Mesendoderm (in vitro differentiated cells): ENCODE measurements around the gene SQOR.

Experiments
- DNase-seq: peaks from one replicate; pipeline ENCODE4 v3.0.0; 2013
- H2AK5ac ChIP-seq: 2 replicates; pipeline ENCODE4 v1.6.1; 2013; ENCODE audit warnings: low read length, inconsistent platforms
- H2BK120ac ChIP-seq: 2 replicates; pipeline ENCODE4 v1.6.1; 2013; ENCODE audit warnings: low read depth, mild to moderate bottlenecking, low read length, moderate library complexity, mixed read lengths
- H2BK15ac ChIP-seq: replicated peaks from 2 replicates; pipeline ENCODE4 v1.6.1; 2013; ENCODE audit warnings: low read depth, mild to moderate bottlenecking, moderate library complexity
- H2BK5ac ChIP-seq: 2 replicates; pipeline ENCODE4 v1.6.1; 2013; ENCODE audit warnings: low read length, inconsistent platforms
- H3K18ac ChIP-seq: 2 replicates; pipeline ENCODE4 v1.6.1; 2013; ENCODE audit warnings: mild to moderate bottlenecking, low read length, mixed read lengths
- H3K23ac ChIP-seq: one replicate; pipeline ENCODE4 v1.6.1; 2013; ENCODE audit warnings: low read length
- H3K27ac ChIP-seq: 2 replicates; pipeline ENCODE4 v1.5.1; 2013; ENCODE audit warnings: low read depth, mild to moderate bottlenecking, inconsistent platforms, low read length, moderate library complexity
- H3K27me3 ChIP-seq: 2 replicates; pipeline ENCODE4 v1.6.1; 2013; ENCODE audit warnings: low read length, control low read depth, mild to moderate bottlenecking, inconsistent platforms; ENCODE audit not compliant: insufficient read depth, poor library complexity
- H3K36me3 ChIP-seq: 2 replicates; pipeline ENCODE4 v1.6.1; 2013; ENCODE audit warnings: low read length, inconsistent platforms; ENCODE audit not compliant: control insufficient read depth, insufficient read depth
- H3K4ac ChIP-seq: one replicate; pipeline ENCODE4 v1.6.1; 2013; ENCODE audit warnings: low read depth, mild to moderate bottlenecking, low read length, moderate library complexity
- H3K4me1 ChIP-seq: 2 replicates; pipeline ENCODE4 v1.6.1; 2013; ENCODE audit warnings: low read depth, low read length, inconsistent platforms; ENCODE audit not compliant: control insufficient read depth
- H3K4me2 ChIP-seq: 2 replicates; pipeline ENCODE4 v1.6.1; 2013; ENCODE audit warnings: low read length
- H3K4me3 ChIP-seq: 2 replicates; pipeline ENCODE4 v1.5.1; 2013; ENCODE audit warnings: mild to moderate bottlenecking, low read length
- H3K56ac ChIP-seq: one replicate; pipeline ENCODE4 v1.6.1; 2013; ENCODE audit warnings: low read length
- H3K79me1 ChIP-seq: 2 replicates; pipeline ENCODE4 v1.6.1; 2013; ENCODE audit warnings: low read length, inconsistent platforms
- H3K79me2 ChIP-seq: 2 replicates; pipeline ENCODE4 v1.6.1; 2013; ENCODE audit warnings: mild to moderate bottlenecking, low read length; ENCODE audit not compliant: control insufficient read depth, insufficient read depth
- H3K9ac ChIP-seq: 2 replicates; pipeline ENCODE4 v1.6.1; 2013; ENCODE audit warnings: low read length, inconsistent platforms
- H4K5ac ChIP-seq: one replicate; pipeline ENCODE4 v1.6.1; 2013; ENCODE audit warnings: low read length
- H4K8ac ChIP-seq: one replicate; pipeline ENCODE4 v1.6.1; 2013; ENCODE audit warnings: low read depth, mild to moderate bottlenecking, control low read depth, low read length, moderate library complexity
- WGBS: extraction: QIAGEN DNeasy Blood & Tissue Kit; methylation state at CpG from one replicate; pipeline ENCODE4 v1.1.7; 2013; ENCODE audit warnings: low lambda C conversion rate, missing lambda C conversion rate; ENCODE audit not compliant: insufficient coverage; ENCODE audit errors: extremely low coverage; 5-methylcytosine and 5-hydroxymethylcytosine counted together

Gene SQOR

DNA sequence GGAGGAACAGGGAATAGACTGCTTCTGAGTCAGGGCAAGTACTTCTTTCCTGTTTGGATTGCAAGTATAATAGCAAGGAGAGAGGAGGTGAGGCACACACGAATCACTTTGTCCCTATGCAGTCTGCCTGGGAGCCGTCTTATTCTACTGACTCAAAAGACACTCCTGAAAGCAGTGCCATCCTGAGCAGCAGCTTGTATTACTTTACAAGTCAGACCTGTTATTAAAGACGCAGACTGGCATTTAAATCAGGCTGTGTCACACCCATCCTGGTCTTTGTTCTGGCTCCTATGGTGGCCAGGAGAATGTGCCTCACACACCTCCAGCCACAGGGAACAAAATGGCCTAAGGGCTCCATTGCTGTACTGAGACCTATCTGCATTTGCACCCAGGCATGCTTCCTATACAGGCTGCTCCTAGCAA, 17.9 kb upstream of the SQOR start:
- no peaks in the 10 kb centered on the region for H3K4me1 ChIP-seq
- H3K27me3 ChIP-seq = no peaks in the 10 kb centered on the region
- DNase-seq = peak; percentile 30
- H3K18ac ChIP-seq = no peak overlapping the region
- no peak overlapping the region for H2BK120ac ChIP-seq
- H4K8ac ChIP-seq = no peak overlapping the region
- H3K36me3 ChIP-seq = no peaks in the 10 kb centered on the region
- H4K5ac ChIP-seq = no peak overlapping the region
- H3K4ac ChIP-seq = no peak overlapping the region
- no peak overlapping the region for H3K27ac ChIP-seq
- no peaks in the 10 kb centered on the region for H3K79me2 ChIP-seq
- no peak overlapping the region for H2BK5ac ChIP-seq
- no peak overlapping the region for H2BK15ac ChIP-seq
- no peak overlapping the region for H3K9ac ChIP-seq
- H3K56ac ChIP-seq = no peak overlapping the region
- H3K79me1 ChIP-seq = no peaks in the 10 kb centered on the region
- H2AK5ac ChIP-seq = no peak overlapping the region
- WGBS = no CpG with 5 or more reads among the region's 3 CpGs
- no peak overlapping the region for H3K4me2 ChIP-seq
- H3K4me3 ChIP-seq = no peak overlapping the region
- no peak overlapping the region for H3K23ac ChIP-seq

DNA sequence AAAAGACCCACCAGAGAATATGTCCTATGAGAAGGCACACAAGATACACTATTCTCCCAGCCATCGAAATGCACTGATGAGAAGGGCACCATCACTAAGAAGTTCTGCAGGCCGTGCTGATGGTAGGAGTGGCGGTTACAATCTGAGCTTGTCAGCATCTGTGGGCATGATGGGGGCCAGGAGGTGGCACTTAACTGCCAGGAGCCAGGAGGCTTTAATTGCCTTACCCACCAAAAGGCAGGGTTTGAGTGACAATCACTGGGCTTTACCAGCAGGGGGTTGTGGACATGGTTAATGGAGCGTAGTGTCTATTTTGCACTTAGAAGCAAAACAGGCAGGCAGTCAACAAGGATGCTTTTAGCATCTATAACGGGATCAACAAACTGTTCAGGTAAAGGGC, 16.0 kb upstream of the SQOR start:
- no peaks in the 10 kb centered on the region for H3K27me3 ChIP-seq
- no peak overlapping the region for H3K4me3 ChIP-seq
- no CpG with 5 or more reads among the region's 5 CpGs for WGBS
- H3K9ac ChIP-seq = no peak overlapping the region
- no peak overlapping the region for H2BK5ac ChIP-seq
- H3K23ac ChIP-seq = no peak overlapping the region
- no peak overlapping the region for H4K8ac ChIP-seq
- no peak overlapping the region for H2BK15ac ChIP-seq
- no peaks in the 10 kb centered on the region for H3K79me1 ChIP-seq
- DNase-seq = no peak
- H4K5ac ChIP-seq = no peak overlapping the region
- H2BK120ac ChIP-seq = no peak overlapping the region
- H3K4ac ChIP-seq = no peak overlapping the region
- no peak overlapping the region for H2AK5ac ChIP-seq
- H3K4me2 ChIP-seq = no peak overlapping the region
- no peaks in the 10 kb centered on the region for H3K4me1 ChIP-seq
- no peaks in the 10 kb centered on the region for H3K79me2 ChIP-seq
- no peak overlapping the region for H3K18ac ChIP-seq
- H3K56ac ChIP-seq = no peak overlapping the region
- no peak overlapping the region for H3K27ac ChIP-seq
- H3K36me3 ChIP-seq = no peaks in the 10 kb centered on the region

DNA sequence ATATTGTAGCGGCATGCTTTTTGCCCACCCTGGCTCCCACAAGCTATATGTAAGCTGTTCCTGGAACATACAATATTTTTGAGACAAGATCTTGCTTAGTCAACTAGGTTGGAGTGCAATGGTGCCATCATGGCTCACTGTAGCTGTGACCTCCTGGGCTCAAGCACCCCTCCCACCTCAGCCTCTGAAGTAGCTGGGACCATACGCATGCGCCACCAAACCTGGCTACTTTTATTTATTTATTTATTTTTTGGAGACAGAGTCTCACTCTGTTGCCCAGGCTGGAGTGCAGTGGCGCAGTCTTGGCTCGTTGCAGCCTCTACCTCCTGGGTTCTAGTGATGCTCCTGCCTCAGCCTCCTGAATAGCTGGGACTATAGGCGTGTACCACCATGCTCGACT, 6.7 kb upstream of the SQOR start:
- H3K36me3 ChIP-seq = no peaks in the 10 kb centered on the region
- H2AK5ac ChIP-seq = no peak overlapping the region

DNA sequence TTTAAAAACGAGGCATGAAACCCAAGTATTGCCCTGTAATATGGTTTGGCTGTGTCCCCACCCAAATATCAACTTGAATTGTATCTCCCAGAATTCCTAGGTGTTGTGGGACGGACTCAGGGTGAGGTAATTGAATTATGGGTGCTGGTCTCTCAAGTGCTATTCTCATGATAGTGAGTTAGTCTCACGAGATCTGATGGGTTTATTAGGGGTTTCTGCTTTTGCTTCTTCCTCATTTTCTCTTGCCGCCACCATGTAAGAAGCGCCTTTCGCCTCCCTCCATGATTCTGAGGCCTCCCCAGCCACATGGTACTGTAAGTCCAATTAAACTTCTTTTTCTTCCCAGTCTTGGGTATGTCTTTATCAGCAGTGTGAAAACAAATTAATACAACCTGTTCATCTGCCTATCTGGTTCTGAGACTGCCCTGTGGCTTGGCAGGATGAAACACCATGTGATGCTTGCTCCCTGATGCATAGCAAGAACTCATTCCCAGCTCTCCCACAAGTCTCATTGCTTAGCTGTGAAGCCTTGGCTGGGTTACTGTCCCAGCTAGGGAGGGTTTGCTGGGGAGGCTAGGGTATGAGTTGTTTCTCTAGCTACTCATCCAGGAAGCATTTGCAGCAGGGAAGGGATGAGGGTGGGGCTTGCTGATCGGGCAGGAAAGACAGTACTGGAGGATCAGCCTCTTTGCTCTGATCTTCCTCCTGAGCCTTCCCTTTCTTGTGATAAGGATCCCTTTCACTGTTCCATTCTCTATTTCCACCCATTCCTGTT, 3.7 kb upstream of the SQOR start:
- DNase-seq = peak; percentile 22
- WGBS = no CpG with 5 or more reads among the region's 7 CpGs

More for the DNA sequence above, 6.7 kb upstream of the SQOR start:
- Histone ChIP-seq H3K79me1 (no peaks in the 10 kb centered on the region), H3K4me1 (no peaks in the 10 kb centered on the region), H3K23ac (no peak overlapping the region), H3K79me2 (no peaks in the 10 kb centered on the region), H2BK120ac (no peak overlapping the region), H3K27me3 (no peaks in the 10 kb centered on the region), H3K56ac (no peak overlapping the region), H3K18ac (no peak overlapping the region), H2BK15ac (no peak overlapping the region), H3K4me2 (no peak overlapping the region), H2BK5ac (no peak overlapping the region), H3K9ac (no peak overlapping the region), H3K27ac (no peak overlapping the region), H3K4me3 (no peak overlapping the region), H4K8ac (no peak overlapping the region), H4K5ac (no peak overlapping the region), H3K4ac (no peak overlapping the region)
- no CpG with 5 or more reads among the region's 7 CpGs for WGBS
- no peak for DNase-seq

DNA sequence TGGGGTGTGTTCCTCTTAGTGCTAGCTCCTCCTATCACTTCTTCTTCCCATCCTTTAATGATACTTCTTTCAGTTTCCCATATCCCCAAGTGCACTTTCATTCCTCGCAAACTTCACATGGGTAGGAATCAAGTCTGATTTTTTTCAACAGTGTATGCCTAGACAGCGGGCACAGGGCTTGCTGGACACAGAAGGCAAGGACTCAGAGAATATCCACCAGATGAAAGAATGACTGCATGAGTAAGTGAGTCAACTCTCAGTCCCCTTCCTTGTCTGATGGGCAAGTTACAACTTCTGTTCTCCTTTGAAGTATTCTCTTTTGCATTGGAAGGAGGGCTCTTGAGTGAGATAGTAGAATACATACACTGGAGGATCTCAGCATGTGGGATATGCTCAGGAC, 3.1 kb upstream of the SQOR start:
- Histone ChIP-seq H3K79me1 (no peaks in the 10 kb centered on the region), H2AK5ac (no peak overlapping the region), H3K23ac (no peak overlapping the region), H3K18ac (no peak overlapping the region), H3K4me2 (no peak overlapping the region), H4K8ac (no peak overlapping the region), H3K56ac (no peak overlapping the region), H3K4me3 (no peak overlapping the region), H2BK15ac (no peak overlapping the region), H2BK120ac (no peak overlapping the region), H4K5ac (no peak overlapping the region), H2BK5ac (no peak overlapping the region), H3K27ac (no peak overlapping the region), H3K79me2 (no peaks in the 10 kb centered on the region), H3K27me3 (peaks cover 9% of the 10 kb centered on the region), H3K4ac (no peak overlapping the region), H3K9ac (no peak overlapping the region), H3K36me3 (no peaks in the 10 kb centered on the region), H3K4me1 (no peaks in the 10 kb centered on the region)
- DNase-seq = no peak
- no CpG with 5 or more reads among the region's 2 CpGs for WGBS

More for the DNA sequence above, 3.7 kb upstream of the SQOR start:
- Histone ChIP-seq H3K4me3 (no peak overlapping the region), H3K79me2 (no peaks in the 10 kb centered on the region), H4K5ac (no peak overlapping the region), H3K9ac (no peak overlapping the region), H3K36me3 (no peaks in the 10 kb centered on the region), H2BK5ac (no peak overlapping the region), H3K27me3 (peaks cover 9% of the 10 kb centered on the region), H3K18ac (no peak overlapping the region), H2BK15ac (no peak overlapping the region), H2BK120ac (no peak overlapping the region), H3K4me1 (no peaks in the 10 kb centered on the region), H3K56ac (no peak overlapping the region), H3K4me2 (no peak overlapping the region), H3K79me1 (no peaks in the 10 kb centered on the region), H4K8ac (no peak overlapping the region), H3K27ac (no peak overlapping the region), H2AK5ac (no peak overlapping the region), H3K23ac (no peak overlapping the region), H3K4ac (no peak overlapping the region)

DNA sequence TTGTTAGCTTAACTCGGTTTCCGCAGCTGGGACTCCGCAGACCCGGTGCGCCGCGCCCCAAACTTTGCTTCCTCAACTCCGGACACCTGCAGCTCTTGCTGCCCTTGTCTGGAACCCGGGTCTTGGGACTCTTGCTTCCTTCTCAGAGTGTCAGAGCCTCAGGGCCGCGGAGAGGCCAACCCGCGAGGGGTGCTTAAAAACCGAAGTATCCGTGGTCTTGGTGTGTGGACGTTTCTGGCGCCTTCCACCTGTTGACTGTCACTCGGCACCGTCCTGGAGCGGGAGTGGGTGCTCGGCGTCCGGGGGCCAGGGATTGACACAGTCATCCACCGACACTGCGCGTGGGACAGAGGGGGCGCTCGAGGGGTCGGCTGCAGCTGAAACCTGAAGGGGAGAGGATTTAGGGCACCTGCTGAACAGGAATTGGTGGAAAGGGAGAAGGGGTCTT, 386 bp downstream of the SQOR start:
- no peak overlapping the region for H3K18ac ChIP-seq
- H4K8ac ChIP-seq = no peak overlapping the region
- H2BK15ac ChIP-seq = no peak overlapping the region
- no peak overlapping the region for H4K5ac ChIP-seq
- WGBS = no CpG with 5 or more reads among the region's 29 CpGs
- H3K79me1 ChIP-seq = no peaks in the 10 kb centered on the region
- H3K56ac ChIP-seq = peak overlapping the region; percentile 79
- peak overlapping the region; percentile 51 for H3K9ac ChIP-seq
- peaks cover 10% of the 10 kb centered on the region for H3K27me3 ChIP-seq
- H2AK5ac ChIP-seq = no peak overlapping the region
- no peak overlapping the region for H2BK120ac ChIP-seq
- DNase-seq = no peak
- H3K4me1 ChIP-seq = no peaks in the 10 kb centered on the region
- H2BK5ac ChIP-seq = no peak overlapping the region
- no peak overlapping the region for H3K23ac ChIP-seq
- H3K4me3 ChIP-seq = peak overlapping the region; percentile 17
- peak overlapping the region; percentile 78 for H3K4me2 ChIP-seq
- no peak overlapping the region for H3K4ac ChIP-seq
- no peak overlapping the region for H3K27ac ChIP-seq
- no peaks in the 10 kb centered on the region for H3K79me2 ChIP-seq
- no peaks in the 10 kb centered on the region for H3K36me3 ChIP-seq
